Measurements from ENCODE around the gene DUSP5. TPM values are rescaled to one million over a fixed set of nuclear protein-coding genes. Genes with fewer than 3 reads are reported as not detected.

Gene DUSP5
- total and polyA plus RNA-seq, 2 of the 4 experiments (the other 2 are of a cell fraction): 42.1 to 48.1 TPM

- Histone ChIP-seq H3K9ac (ENCODE audit: low read depth, low read length) (peak overlapping the region; percentile 72), H3K79me1 (ENCODE audit: low read depth in 1 of 2, low read length in 2 of 2) (peaks cover 20 to 72% of the 10 kb centered on the region in 2 experiments), H3K18ac (ENCODE audit: low read depth, low read length) (peak overlapping the region; percentile 91), H2AK9ac (replicated peaks; ENCODE audit: low read depth, low read length, poor library complexity) (no peak overlapping the region), H4K8ac (ENCODE audit: low read depth in 2 of 2, low read length in 2 of 2) (peak overlapping the region in 1 of 2 experiments; percentile 16; a peak in 2 of 4 replicates), H4K20me1 (ENCODE audit: insufficient read depth, low read length) (peaks cover 73% of the 10 kb centered on the region), H3K9me1 (ENCODE audit: insufficient read depth, low read length) (peaks cover 24% of the 10 kb centered on the region), H2BK5ac (ENCODE audit: low read depth, low read length, poor library complexity, severe bottlenecking) (peak overlapping the region; percentile 85), H3K27me3 (ENCODE audit: control insufficient read depth, insufficient read depth, low read length) (no peaks in the 10 kb centered on the region), H2BK20ac (ENCODE audit: low read depth, low read length) (0 out of 2 replicates have a peak overlapping the region, but pooled peaks have one; percentile 19), H2AFZ (replicated peaks; ENCODE audit: low read length, poor library complexity) (no peak overlapping the region), H3K14ac (replicated peaks; ENCODE audit: low read depth, low read length) (peak overlapping the region; percentile 91), H2BK120ac (ENCODE audit: low read depth, low read length) (peak overlapping the region; percentile 55), H3K4me3 (ENCODE audit: insufficient read depth, low read depth, low read length) (peak overlapping the region; percentile 90), H2BK15ac (ENCODE audit: low read depth, low read length) (peak overlapping the region; percentile 45; the same call in 1 of the 3 replicates), H3K23ac (ENCODE audit: low read depth, low read length) (peak overlapping the region; percentile 85), H2AK5ac (ENCODE audit: low read depth, low read length) (peak overlapping the region; percentile 89), H3K4me1 (ENCODE audit: control insufficient read depth, insufficient read depth, low read length) (peaks cover 31% of the 10 kb centered on the region), H3K56ac (ENCODE audit: extremely low read depth, insufficient read depth, low read length) (no peak overlapping the region), H3K36me3 (ENCODE audit: control insufficient read depth, insufficient read depth, low read length) (peaks cover 9% of the 10 kb centered on the region; the same call in 1 of the 2 replicates), H3K9me3 (ENCODE audit: control insufficient read depth, insufficient read depth, low read length) (no peaks in the 10 kb centered on the region), H4K91ac (ENCODE audit: insufficient read depth, low read depth, low read length) (peak overlapping the region; percentile 55), H3K4ac (ENCODE audit: low read depth, low read length) (peak overlapping the region; percentile 91), H3K4me2 (ENCODE audit: low read depth, low read length) (peak overlapping the region; percentile 100), H3K27ac (ENCODE audit: insufficient read depth, low read length) (peak overlapping the region; percentile 73), H4K5ac (ENCODE audit: low read depth, low read length) (peak overlapping the region; percentile 68; the same call in 1 of the 2 replicates)
- in situ Hi-C loops (cut with MboI; ENCODE audit: low sequenced_read_pairs): loop anchor here (5.0 kb wide), 1 partner anchor 148 kb away; no protein-coding TSS in a partner anchor
- no peak for ATAC-seq (ENCODE audit: low read depth)
- peak; percentile 58 for DNase-seq
- BruUV-seq (replicated peaks): no TSS peak
- ChIA-PET POLR2A (ENCODE audit: unreplicated experiment) (no interaction called here), CTCF (interaction anchor here (1.0 to 2.1 kb wide), 3 partner anchors 91 to 147 kb away, joined by 3 to 7 read pairs (median 3); no protein-coding TSS in a partner anchor)
- intact Hi-C loops (cut with micrococcal nuclease): loop anchor here (1.0 kb wide), 1 partner anchor 189 kb away; no protein-coding TSS in a partner anchor
- dilution Hi-C loops (cut with HindIII; ENCODE audit: low sequenced_read_pairs, unreplicated experiment): no loop called here
- WGBS, 2 experiments (ENCODE audit: extremely low coverage in 2 of 2, insufficient read length in 1 of 2): no CpG with 5 or more reads among the region's 9 CpGs
- TF ChIP-seq, protein P1, sequence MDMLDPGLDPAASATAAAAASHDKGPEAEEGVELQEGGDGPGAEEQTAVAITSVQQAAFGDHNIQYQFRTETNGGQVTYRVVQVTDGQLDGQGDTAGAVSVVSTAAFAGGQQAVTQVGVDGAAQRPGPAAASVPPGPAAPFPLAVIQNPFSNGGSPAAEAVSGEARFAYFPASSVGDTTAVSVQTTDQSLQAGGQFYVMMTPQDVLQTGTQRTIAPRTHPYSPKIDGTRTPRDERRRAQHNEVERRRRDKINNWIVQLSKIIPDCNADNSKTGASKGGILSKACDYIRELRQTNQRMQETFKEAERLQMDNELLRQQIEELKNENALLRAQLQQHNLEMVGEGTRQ (IDR thresholded peaks at IDR 0.05; ENCODE audit: low read depth, low read length): no peak
- TF ChIP-seq CHD1 (IDR thresholded peaks at IDR 0.05; ENCODE audit: low read depth, low read length): peak; percentile 94
Observed at GRCh38 chr10:110499796-110500514, 2.2 kb downstream of the DUSP5 start.
